NCI-H345 treated with DMSO at 0.1 percent for 48 hours (cell line): Measurements from ENCODE around the gene SLC25A41.

ENCODE experiments used
- DNase-seq: peaks from one replicate; lab custom pipeline; 2025; ENCODE audit not compliant: unreplicated experiment; lab: John Stamatoyannopoulos, UW

The SLC25A41 gene

GRCh38 chr19:6460099-6460884 lies 26.7 kb upstream of the SLC25A41 start:
- DNase-seq, result peak; percentile 95

GRCh38 chr19:6459262-6460098 lies 25.9 kb upstream of the SLC25A41 start, which contains the start of gene SLC25A23:
Gene SLC25A23, minus strand, starts transcription at chr19:6459792. Its CDS starts 164 bp downstream, at chr19:6459628.
- DNase-seq, result peak; percentile 71

GRCh38 chr19:6458695-6459261 lies 25.2 kb upstream of the SLC25A41 start:
- no peak for DNase-seq

GRCh38 chr19:6457958-6458694 lies 24.6 kb upstream of the SLC25A41 start:
- DNase-seq, result no peak

- DNase-seq, result no peak
Observed at GRCh38 chr19:6455924-6456323, 22.4 kb upstream of the SLC25A41 start.

- no peak for DNase-seq
Observed at GRCh38 chr19:6453951-6454565, 20.5 kb upstream of the SLC25A41 start.

- DNase-seq, result no peak
Observed at GRCh38 chr19:6452899-6453298, 19.3 kb upstream of the SLC25A41 start.

- no peak for DNase-seq
Observed at GRCh38 chr19:6452223-6452614, 18.7 kb upstream of the SLC25A41 start.

GRCh38 chr19:6451583-6452222 lies 18.1 kb upstream of the SLC25A41 start:
- no peak for DNase-seq

GRCh38 chr19:6450166-6450565 lies 16.6 kb upstream of the SLC25A41 start:
- DNase-seq, result no peak

- no peak for DNase-seq
Observed at GRCh38 chr19:6448045-6448444, 14.5 kb upstream of the SLC25A41 start.

- DNase-seq, result no peak
Observed at GRCh38 chr19:6446452-6446851, 12.9 kb upstream of the SLC25A41 start.

- no peak for DNase-seq
Observed at GRCh38 chr19:6443986-6444385, 10.4 kb upstream of the SLC25A41 start.

- DNase-seq, result no peak
Observed at GRCh38 chr19:6442087-6442688, 8.6 kb upstream of the SLC25A41 start.

GRCh38 chr19:6440905-6441304 lies 7.3 kb upstream of the SLC25A41 start:
- DNase-seq, result no peak

GRCh38 chr19:6439743-6440142 lies 6.2 kb upstream of the SLC25A41 start:
- DNase-seq, result no peak

GRCh38 chr19:6433165-6433564 lies 398 bp downstream of the SLC25A41 start:
- DNase-seq, result no peak

- DNase-seq, result no peak
Observed at GRCh38 chr19:6431891-6432290, 1.7 kb downstream of the SLC25A41 start.

- DNase-seq, result no peak
Observed at GRCh38 chr19:6429419-6430221, 3.9 kb downstream of the SLC25A41 start.
